ENCODE measurements around the gene MINK1. TPM values are rescaled to one million over a fixed set of nuclear protein-coding genes. Genes with fewer than 3 reads are reported as not detected.
"Not testable (repeated sequence)": the region's sequence is repeated elsewhere in the genome, so short reads cannot be mapped to it uniquely, and the experiment has no call there.

The MINK1 gene
- polyA plus RNA-seq, 12 donors, result 21.5 to 61.5 (median 28.0) TPM; not detected in 1

DNA sequence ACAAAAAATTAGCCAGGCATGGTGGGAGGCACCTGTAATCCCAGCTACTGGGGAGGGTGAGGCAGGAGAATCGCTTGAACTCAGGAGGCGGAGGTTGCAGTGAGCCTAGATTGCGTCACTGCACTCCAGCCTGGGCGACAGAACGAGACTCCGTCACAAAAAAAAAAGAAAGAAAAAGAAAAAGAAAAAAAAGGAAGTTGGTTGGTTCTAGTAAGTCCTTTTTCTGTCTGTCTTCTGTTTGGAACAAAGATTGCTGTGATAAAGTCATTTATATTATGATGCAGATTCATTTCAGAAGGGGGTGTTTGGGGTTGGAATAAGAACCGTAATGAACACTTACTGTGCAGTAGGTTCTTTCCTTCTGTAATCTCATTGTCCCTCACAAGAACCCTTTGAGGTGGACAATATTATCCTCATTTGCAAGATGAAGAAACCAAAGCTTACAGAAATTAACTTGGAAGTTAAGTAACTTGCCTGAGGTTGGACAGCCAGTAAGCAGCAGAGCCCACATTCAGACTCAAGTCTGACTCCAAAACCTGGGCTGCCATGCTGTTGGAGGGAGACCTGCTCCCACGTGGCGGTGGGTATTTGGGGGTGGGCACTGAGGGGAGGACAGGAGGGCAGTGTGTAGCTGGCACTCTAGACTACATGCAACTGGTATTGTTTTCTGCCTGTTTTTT is 10.3 kb downstream of the MINK1 start:
- DNase-seq, result no peak

GRCh38 chr17:4845118-4845517 is 12.0 kb downstream of the MINK1 start:
- no peak for DNase-seq

- no peak for DNase-seq
These were observed 13.7 kb downstream of the MINK1 start for GRCh38 chr17:4846635-4847390.

DNA sequence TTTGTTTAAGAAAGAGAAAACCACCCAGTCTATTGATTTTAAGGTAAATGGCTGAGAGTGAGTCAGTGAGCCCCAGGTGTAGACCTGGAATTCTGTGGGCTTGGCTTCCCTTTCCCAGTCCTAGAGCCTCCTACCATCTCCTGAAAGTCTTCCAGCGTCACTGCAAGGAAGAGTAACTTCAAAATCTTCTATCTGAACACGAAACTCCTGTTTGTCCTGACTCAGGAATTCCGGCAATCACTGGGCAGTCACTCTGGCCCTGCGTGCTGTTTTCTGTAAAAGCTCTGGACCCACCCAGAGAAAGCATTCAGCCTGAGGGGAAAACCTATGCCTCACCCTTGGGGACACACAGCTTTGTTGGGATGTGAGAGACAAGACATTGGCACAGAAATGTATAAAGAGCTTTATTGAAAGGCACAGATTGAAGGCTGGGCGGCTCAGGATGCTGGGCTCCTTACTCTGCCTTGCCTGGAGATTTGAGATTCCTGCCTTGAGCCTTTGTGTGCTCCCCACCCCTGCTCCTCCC is 15.9 kb downstream of the MINK1 start:
- no peak for DNase-seq

- DNase-seq, result no peak
These were observed 17.1 kb downstream of the MINK1 start for GRCh38 chr17:4850246-4850645.

DNA sequence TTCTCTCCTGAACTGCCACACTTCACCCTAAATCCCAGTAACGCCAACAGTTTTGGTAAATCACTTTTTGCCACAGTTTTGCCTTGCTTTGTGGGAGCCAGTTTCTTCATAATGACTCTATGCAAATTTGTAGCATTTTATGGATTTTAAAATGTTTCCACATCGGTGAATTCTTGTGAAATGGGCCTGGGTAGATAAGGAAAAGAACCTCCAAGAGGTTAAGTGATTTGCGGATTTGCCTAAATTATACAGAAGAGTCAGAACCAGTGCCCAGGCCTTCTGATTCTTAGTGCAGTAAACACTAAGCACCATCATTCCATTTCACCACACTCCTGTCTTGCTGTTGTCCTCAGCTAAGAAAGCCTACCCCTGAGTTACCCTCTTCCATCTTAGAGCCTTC is 17.9 kb downstream of the MINK1 start:
- no peak for DNase-seq

GRCh38 chr17:4852567-4853207 is 19.5 kb downstream of the MINK1 start:
- DNase-seq, result no peak

- DNase-seq, result no peak
These were observed 20.1 kb downstream of the MINK1 start for GRCh38 chr17:4853208-4853671.

DNA sequence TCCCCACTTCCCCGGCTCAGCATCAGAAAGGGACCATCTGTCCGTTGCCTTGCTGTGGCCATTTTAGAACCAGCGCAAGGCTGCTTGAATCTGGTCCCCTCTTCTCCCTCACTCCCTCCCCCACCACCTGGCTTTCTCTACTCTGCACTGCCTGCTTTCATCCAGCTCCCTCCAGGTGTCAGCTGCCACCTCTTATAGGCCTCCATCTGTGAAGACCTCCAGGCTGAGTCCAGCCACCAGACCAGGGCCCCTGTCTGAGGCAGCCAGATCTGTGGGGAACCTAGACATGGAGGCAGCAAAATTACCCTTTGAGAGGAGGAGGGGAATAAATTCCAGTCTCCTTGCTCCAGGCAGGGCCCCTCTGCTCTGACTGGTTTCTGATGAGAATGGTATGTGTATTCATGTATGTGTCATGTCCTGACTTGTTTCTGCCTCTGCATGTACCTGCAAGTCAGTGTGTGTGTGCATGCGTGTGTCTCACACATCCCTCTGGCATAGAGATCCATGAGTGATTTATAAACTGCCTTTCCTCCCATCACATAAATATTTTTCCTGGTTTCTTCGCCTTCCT is 21.1 kb downstream of the MINK1 start:
- DNase-seq, result no peak

DNA sequence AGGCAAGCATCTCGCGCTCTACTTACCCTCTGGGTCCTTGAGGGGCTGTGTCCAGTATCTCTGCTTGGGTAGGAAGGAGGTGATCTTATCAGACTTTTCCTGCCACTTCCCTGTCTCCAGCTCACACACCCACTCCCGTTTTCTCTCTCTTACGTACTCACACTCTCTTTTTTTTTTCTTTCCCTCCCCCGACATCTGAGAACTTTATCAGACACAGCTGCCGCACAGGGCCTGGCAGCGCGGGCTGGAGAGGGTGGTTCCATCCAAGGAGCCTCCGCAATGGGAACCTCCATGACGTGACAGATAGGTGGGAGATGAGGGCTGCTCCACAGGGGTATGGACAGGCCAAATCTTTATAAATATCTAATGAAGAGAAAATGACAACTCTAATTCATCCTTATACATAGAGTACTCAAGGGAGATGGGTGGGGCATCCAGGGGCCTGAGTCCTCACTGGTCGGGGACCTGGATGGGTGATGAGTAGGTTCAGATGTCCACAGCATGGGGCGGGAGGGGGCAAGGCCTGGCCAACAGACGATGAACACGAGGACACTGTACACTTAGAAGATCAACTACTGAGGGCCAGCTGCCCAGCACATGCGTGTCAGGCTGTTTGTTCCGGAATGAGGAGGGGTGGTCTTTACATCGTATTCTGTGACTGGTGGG is 23.3 kb downstream of the MINK1 start:
- no peak for DNase-seq

DNA sequence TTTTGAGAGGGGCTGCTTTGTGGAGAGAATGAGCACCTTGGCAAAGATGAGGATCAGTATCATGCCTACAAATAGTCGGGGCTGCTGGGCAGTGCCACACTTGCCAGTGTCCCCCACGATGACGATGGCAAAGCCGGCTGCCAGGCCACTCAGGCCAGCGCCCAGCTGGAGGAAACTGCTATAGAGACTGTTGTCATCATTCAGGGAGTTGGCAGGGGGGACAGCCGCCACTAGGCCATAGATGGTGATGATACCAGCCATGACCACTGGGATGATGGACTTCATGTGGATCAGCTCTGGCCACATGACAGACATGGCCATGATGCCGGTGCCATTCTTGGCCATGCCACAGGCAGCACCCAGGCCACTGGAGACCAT is 23.8 kb downstream of the MINK1 start:
- DNase-seq, result no peak

GRCh38 chr17:4857347-4857746 is 24.2 kb downstream of the MINK1 start:
- not testable (repeated sequence) for DNase-seq

- no peak for DNase-seq
These were observed 25.1 kb downstream of the MINK1 start for GRCh38 chr17:4858068-4858881.

- no peak for DNase-seq
These were observed 25.7 kb downstream of the MINK1 start for GRCh38 chr17:4858882-4859260.

DNA sequence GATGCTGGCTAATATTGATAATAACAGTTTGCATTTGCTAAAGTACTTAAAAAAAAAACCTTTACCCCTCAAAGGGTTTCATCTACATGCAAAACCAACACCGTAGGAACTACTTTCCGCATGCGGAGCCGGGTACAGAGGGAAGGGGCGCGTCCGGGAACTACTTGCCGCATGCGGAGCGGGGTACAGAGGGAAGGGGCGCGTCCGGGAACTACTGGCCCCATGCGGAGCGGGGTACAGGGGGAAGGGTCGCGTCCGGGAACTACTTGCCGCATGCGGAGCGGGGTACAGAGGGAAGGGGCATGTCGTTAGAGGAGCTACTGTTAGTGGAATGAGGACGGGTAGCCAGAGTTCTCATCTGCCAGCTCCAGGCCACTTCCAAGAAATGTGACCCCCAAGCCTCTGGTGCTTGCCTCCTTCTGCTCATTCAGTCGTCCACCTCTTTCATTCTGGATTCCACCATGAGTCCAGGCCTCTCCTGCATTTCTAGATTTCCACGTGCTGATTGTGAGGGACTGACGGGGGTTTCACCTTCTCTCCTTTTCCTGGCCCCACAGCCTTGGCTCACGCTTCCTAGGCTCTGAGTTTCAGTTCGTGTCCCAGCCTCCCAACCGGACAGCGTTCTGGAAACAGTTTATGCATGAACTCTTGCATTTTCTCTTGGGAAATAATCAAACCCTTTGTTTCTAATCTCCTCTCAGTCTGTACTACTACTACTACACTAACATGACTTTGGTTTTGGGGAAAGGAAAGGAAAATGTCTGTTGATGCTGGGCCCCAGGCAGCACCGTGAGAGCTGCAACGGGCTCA is 26.9 kb downstream of the MINK1 start:
- peak; percentile 55 for DNase-seq

DNA sequence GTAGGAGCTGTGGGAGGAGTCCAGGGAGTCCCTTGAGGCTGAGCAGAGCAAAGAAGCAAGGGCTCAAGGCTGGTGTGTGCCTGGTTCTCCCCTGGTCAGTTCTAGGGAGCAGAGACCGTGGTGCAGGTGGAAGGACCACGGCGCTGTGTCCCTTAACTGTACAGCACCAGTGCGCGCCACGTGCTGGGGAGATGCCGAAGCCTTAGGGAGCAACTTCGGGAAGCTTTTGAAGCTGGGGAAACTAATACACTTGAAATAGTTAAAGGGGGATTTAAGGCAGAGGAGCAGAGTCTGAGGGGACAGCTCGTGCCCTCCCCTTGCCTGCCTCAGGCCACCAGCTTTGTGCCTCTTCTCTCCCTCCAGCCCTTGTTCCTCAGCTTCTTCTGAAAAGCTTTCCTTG is 27.5 kb downstream of the MINK1 start:
- no peak for DNase-seq

- no peak for DNase-seq
These were observed 27.9 kb downstream of the MINK1 start for GRCh38 chr17:4861052-4861451.

DNA sequence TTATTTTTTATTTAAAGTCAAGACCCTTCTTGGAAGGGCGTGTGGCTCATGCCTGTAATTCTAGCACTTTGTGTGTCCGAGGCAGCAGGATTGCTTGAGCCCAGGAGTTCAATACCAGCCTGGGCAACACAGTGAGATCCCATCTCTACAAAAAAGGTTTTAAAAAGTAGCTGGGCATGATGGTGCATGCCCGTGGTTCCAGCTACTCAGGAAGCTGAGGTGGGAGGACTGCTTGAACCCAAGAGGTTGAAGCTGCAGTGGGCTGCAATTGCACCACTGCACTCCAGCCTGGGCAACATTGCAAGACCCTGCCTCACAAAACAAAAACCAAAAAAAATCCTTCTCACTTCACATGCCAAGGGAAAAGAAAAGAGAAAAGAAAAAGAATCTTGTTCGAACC is 29.6 kb downstream of the MINK1 start:
- no peak for DNase-seq

DNA sequence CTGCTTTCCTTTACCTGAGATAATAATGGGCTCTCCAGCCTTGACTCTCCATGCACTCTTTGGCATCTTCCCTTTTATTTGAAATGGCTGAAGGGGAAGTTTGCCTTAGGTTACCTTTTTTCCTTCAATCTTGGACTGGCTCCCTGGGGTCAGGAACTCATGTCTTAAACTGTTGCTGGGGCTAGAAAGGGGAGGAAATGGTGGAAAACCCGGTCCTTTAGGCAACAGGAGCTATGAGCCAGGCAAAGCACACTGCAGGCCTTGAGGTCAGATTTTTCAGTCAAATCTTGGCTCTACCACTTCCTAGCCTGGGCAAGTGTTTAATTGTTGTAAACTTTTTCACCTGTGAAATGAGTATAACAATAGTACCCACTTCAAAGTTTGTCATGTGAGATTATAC is 30.2 kb downstream of the MINK1 start:
- DNase-seq, result no peak

GRCh38 chr17:4867535-4867934 is 34.4 kb downstream of the MINK1 start:
- DNase-seq, result not testable (repeated sequence)
